Stimulated activated effector memory CD8-positive, alpha-beta T cell treated with anti-CD3 and anti-CD28 coated beads, Interleukin-12 subunit alpha, Interleukin-12 subunit beta, amount 100 ng/mL, for 72 hours (primary cell): ENCODE measurements around the gene ICA1L.

ENCODE experiments used
- ATAC-seq: fragments of 150-1000 bp; cut with Tn5 transposase; 2 replicates; pipeline ENCODE4 v1.10.0; 2021
- DNase-seq, 2 donors: peaks; one replicate each; pipeline ENCODE4 v3.0.0; 2021 to 2022; ENCODE audit warnings: low spot score in 2 of 2
- H3K27ac Mint-ChIP-seq: one replicate; pipeline ENCODE4 v1.8.0; 2022; ENCODE audit warnings: mild to moderate bottlenecking, mixed read lengths
- H3K36me3 Mint-ChIP-seq: one replicate; pipeline ENCODE4 v1.8.0; 2022; ENCODE audit warnings: mild to moderate bottlenecking, mixed read lengths
- H3K4me1 Mint-ChIP-seq: one replicate; pipeline ENCODE4 v1.8.0; 2022; ENCODE audit warnings: mixed read lengths
- H3K4me3 Mint-ChIP-seq: one replicate; pipeline ENCODE4 v1.8.0; 2022; ENCODE audit warnings: mild to moderate bottlenecking, mixed read lengths
- H3K9me3 Mint-ChIP-seq: one replicate; pipeline ENCODE4 v1.8.0; 2022; ENCODE audit warnings: mixed read lengths

Gene ICA1L

DNA sequence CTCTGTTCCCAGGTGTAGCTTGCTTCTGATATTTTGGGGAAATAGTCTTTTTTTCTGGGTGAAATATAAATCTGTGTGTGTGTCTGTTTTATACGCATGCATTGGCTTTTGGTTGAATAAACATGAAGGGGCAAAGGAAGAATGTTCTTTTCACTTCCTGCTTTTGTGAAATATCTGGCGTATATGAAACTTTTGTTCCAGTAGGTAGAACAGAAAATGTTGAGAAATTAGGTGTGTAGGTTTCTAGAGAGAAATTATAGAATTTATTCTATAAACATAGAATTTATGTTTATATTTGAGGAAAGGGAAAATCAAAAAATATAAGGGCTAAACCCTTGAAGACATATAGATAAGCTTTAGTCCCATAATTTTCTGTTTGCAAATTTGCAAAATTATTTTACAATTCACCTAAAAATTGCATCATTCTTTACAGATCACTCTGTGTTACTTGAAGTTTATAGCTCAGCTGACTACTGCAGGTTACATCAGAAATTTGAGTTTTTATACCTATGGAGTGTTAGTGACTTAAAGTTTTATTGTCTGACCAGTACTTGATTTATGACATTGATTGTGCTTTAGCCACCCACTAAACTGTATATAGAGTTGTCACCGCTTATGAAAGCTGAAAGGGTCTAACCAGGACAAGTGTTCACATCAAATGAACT is 120.7 kb downstream of the ICA1L start:
- H3K9me3 Mint-ChIP-seq = no peaks in the 10 kb centered on the region
- peaks cover 1% of the 10 kb centered on the region for H3K36me3 Mint-ChIP-seq
- H3K4me1 Mint-ChIP-seq = no peaks in the 10 kb centered on the region
- ATAC-seq (no peak), DNase-seq (no peak)
- no peak overlapping the region for H3K4me3 Mint-ChIP-seq
- H3K27ac Mint-ChIP-seq = no peak overlapping the region

DNA sequence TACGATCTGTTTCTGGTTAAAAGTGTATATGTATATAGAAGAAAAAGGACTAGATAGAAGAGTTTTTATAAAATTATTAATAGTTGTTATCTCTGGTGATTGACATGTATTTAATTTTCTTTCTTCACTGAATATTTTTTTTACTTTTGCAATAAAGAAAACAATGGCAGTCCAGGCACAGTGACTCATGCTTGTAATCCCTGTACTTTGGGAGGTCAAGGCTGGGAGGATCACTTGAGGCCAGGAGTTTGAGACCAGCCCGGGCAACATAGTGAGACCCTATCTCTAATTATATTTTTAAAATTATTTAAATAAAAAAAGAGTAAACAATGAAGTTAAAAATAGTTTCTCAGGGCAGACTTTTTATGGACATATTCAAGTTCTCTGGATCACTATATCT is 122.1 kb downstream of the ICA1L start:
- no peaks in the 10 kb centered on the region for H3K36me3 Mint-ChIP-seq
- no peak overlapping the region for H3K4me3 Mint-ChIP-seq
- ATAC-seq (no peak), DNase-seq (no peak)
- H3K9me3 Mint-ChIP-seq = peaks cover 2% of the 10 kb centered on the region
- H3K4me1 Mint-ChIP-seq = no peaks in the 10 kb centered on the region
- no peak overlapping the region for H3K27ac Mint-ChIP-seq

DNA sequence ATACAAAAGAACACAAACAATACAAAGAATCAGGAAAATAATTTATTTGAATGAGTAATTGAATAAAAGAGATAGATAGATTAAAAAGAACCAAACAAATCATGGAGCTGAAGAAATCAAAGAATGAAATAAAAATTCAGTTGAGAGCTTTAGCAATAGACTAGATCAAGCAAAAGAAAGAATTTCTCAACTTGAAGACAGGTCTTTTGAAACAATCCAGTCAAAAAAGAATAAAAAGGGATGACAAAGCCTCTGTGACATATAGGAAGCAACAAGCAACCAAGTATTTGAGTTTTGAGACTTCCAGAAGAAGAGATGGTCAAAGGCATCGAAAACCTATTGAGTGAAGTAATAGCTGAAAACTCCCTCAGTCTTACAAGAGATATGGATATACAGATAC is 128.0 kb downstream of the ICA1L start:
- Mint-ChIP-seq H3K9me3 (peaks cover 17% of the 10 kb centered on the region), H3K36me3 (peaks cover 5% of the 10 kb centered on the region), H3K4me1 (no peaks in the 10 kb centered on the region), H3K27ac (no peak overlapping the region), H3K4me3 (no peak overlapping the region)
- no peak for DNase-seq
- no peak for ATAC-seq

DNA sequence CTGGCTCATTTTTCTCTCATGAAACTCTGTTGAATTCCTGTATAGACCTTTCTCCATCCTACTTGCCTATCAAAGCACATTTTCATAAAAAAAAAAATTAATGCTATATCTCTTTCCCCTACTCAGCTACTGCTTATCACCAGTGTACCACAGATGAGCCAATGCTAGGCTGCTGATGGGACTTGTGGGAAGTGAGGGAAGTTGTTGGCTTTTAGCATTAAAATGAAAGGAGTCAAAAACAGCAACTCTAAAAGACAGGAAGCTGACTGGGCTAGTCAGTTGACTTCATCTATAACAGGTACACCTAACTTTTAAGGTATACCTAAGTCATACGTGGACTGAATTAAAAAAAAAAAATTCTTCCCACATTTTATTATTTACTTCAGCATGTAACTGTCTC is 134.7 kb downstream of the ICA1L start:
- no peak overlapping the region for H3K4me3 Mint-ChIP-seq
- no peak for ATAC-seq
- H3K27ac Mint-ChIP-seq = no peak overlapping the region
- peaks cover 5% of the 10 kb centered on the region for H3K36me3 Mint-ChIP-seq
- H3K9me3 Mint-ChIP-seq = peaks cover 8% of the 10 kb centered on the region
- H3K4me1 Mint-ChIP-seq = no peaks in the 10 kb centered on the region
- no peak for DNase-seq

DNA sequence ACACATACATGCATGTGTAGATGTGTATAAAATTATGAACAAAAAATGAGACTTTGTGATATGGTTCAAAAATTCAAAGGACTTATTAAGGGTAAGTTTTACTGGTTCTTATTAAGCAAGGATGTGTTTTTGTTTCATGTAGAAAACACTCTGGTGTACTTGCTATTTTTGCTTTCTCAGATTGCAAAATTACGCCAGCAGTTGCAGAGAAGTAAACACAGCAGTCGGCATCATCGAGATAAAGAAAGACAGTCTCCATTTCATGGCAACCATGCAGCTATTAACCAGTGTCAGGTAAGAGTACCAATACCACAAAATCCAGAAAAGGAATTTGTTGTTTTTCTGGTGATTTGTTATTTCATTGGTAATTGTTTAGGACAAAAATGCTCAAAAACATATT is 145.5 kb downstream of the ICA1L start:
- DNase-seq (no peak), ATAC-seq (no peak)
- H3K9me3 Mint-ChIP-seq = no peaks in the 10 kb centered on the region
- peaks cover 34% of the 10 kb centered on the region for H3K36me3 Mint-ChIP-seq
- no peaks in the 10 kb centered on the region for H3K4me1 Mint-ChIP-seq
- H3K27ac Mint-ChIP-seq = no peak overlapping the region
- no peak overlapping the region for H3K4me3 Mint-ChIP-seq

DNA sequence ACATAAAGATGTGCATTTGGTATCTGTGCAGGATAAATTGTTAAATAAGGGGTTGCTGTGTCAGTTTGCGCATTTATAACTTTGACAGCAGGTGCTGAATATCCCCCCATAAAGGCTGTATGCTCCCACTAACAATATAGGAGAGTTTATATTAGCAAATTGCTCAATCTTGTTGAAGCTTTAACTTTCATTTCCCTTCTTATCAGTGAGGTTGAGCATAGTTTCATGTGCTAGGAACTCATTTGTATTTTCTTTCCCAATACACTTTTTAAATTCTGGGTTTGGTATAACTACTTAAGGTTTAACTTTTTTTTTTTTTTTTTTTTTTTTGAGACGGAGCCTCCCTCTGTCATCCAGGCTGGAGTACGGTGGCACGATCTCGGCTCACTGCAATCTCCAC is 147.8 kb downstream of the ICA1L start:
- Mint-ChIP-seq H3K4me3 (no peak overlapping the region), H3K9me3 (no peaks in the 10 kb centered on the region), H3K4me1 (peaks cover 2% of the 10 kb centered on the region), H3K36me3 (peaks cover 24% of the 10 kb centered on the region), H3K27ac (no peak overlapping the region)
- DNase-seq (no peak), ATAC-seq (no peak)
